Dendritic cell treated with granulocyte-macrophage colony-stimulating factor and Interleukin-4, amounts not matched to agents 40 ng/mL and 50 ng/mL, for 4 days (primary cell): ENCODE data around the gene P3R3URF.

Experiments used
- H3K27ac Mint-ChIP-seq: one replicate; pipeline ENCODE4 v1.8.0; 2022; ENCODE audit warnings: mild to moderate bottlenecking, mixed read lengths
- H3K27me3 Mint-ChIP-seq: one replicate; pipeline ENCODE4 v1.8.0; 2022; ENCODE audit warnings: mild to moderate bottlenecking, mixed read lengths
- H3K36me3 Mint-ChIP-seq: one replicate; pipeline ENCODE4 v1.8.0; 2022; ENCODE audit warnings: low read depth, mixed read lengths
- H3K4me1 Mint-ChIP-seq: one replicate; pipeline ENCODE4 v1.8.0; 2022; ENCODE audit warnings: low read depth, mixed read lengths
- H3K4me3 Mint-ChIP-seq: one replicate; pipeline ENCODE4 v1.8.0; 2022; ENCODE audit warnings: mild to moderate bottlenecking, moderate library complexity, mixed read lengths
- H3K9me3 Mint-ChIP-seq: one replicate; pipeline ENCODE4 v1.8.0; 2022; ENCODE audit warnings: mixed read lengths
- intact Hi-C: fragments of 100-400 bp; cut with micrococcal nuclease; formaldehyde crosslinking; loops from one replicate; pipeline ENCODE4 v1.15.0; 2022

Gene P3R3URF

GRCh38 chr1:46204406-46204742, 28.1 kb upstream of the P3R3URF start:
- H3K9me3 Mint-ChIP-seq = no peaks in the 10 kb centered on the region
- peak overlapping the region; percentile 67 for H3K27ac Mint-ChIP-seq
- H3K4me1 Mint-ChIP-seq = peaks cover 34% of the 10 kb centered on the region
- no peaks in the 10 kb centered on the region for H3K36me3 Mint-ChIP-seq
- peak overlapping the region; percentile 74 for H3K4me3 Mint-ChIP-seq
- peaks cover 21% of the 10 kb centered on the region for H3K27me3 Mint-ChIP-seq
- intact Hi-C loops = no loop called here

- Mint-ChIP-seq H3K4me3 (peak overlapping the region; percentile 74), H3K9me3 (no peaks in the 10 kb centered on the region), H3K4me1 (peaks cover 34% of the 10 kb centered on the region), H3K27ac (peak overlapping the region; percentile 67), H3K27me3 (peaks cover 21% of the 10 kb centered on the region), H3K36me3 (no peaks in the 10 kb centered on the region)
- intact Hi-C loops = no loop called here
Measured at GRCh38 chr1:46203738-46204405, 27.6 kb upstream of the P3R3URF start.

GRCh38 chr1:46199233-46199749, 23.0 kb upstream of the P3R3URF start:
- peak overlapping the region; percentile 82 for H3K4me3 Mint-ChIP-seq
- no peaks in the 10 kb centered on the region for H3K9me3 Mint-ChIP-seq
- no peak overlapping the region for H3K27ac Mint-ChIP-seq
- H3K27me3 Mint-ChIP-seq = peaks cover 18% of the 10 kb centered on the region
- peaks cover 16% of the 10 kb centered on the region for H3K36me3 Mint-ChIP-seq
- H3K4me1 Mint-ChIP-seq = peaks cover 47% of the 10 kb centered on the region
- intact Hi-C loops = no loop called here

GRCh38 chr1:46197964-46198811, 21.9 kb upstream of the P3R3URF start, which contains the start of gene POMGNT1:
POMGNT1 (minus strand) TSS chr1:46198434; CDS start chr1:46197821, 613 bp downstream.
- Mint-ChIP-seq H3K4me3 (peak within 1 kb of the TSS; percentile 82), H3K27me3 (peaks cover 6% of the 10 kb centered on the region), H3K4me1 (peaks cover 36% of the 10 kb centered on the region), H3K9me3 (no peaks in the 10 kb centered on the region), H3K27ac (peak within 1 kb of the TSS; percentile 76), H3K36me3 (peaks cover 27% of the 10 kb centered on the region)
- intact Hi-C loops = no loop called here

GRCh38 chr1:46197560-46197963, 21.3 kb upstream of the P3R3URF start:
- no peaks in the 10 kb centered on the region for H3K9me3 Mint-ChIP-seq
- H3K27ac Mint-ChIP-seq = peak overlapping the region; percentile 76
- peaks cover 34% of the 10 kb centered on the region for H3K36me3 Mint-ChIP-seq
- intact Hi-C loops = no loop called here
- H3K4me3 Mint-ChIP-seq = peak overlapping the region; percentile 82
- H3K27me3 Mint-ChIP-seq = peaks cover under 1% of the 10 kb centered on the region
- peaks cover 30% of the 10 kb centered on the region for H3K4me1 Mint-ChIP-seq

GRCh38 chr1:46196609-46197008, 20.3 kb upstream of the P3R3URF start:
- peaks cover 28% of the 10 kb centered on the region for H3K4me1 Mint-ChIP-seq
- intact Hi-C loops = no loop called here
- H3K36me3 Mint-ChIP-seq = peaks cover 43% of the 10 kb centered on the region
- H3K4me3 Mint-ChIP-seq = no peak overlapping the region
- H3K27me3 Mint-ChIP-seq = no peaks in the 10 kb centered on the region
- H3K9me3 Mint-ChIP-seq = no peaks in the 10 kb centered on the region
- no peak overlapping the region for H3K27ac Mint-ChIP-seq

- Mint-ChIP-seq H3K36me3 (peaks cover 53% of the 10 kb centered on the region), H3K9me3 (no peaks in the 10 kb centered on the region), H3K4me1 (peaks cover 28% of the 10 kb centered on the region), H3K27me3 (no peaks in the 10 kb centered on the region), H3K27ac (no peak overlapping the region), H3K4me3 (no peak overlapping the region)
- intact Hi-C loops = no loop called here
Measured at GRCh38 chr1:46194641-46195193, 18.4 kb upstream of the P3R3URF start.

- Mint-ChIP-seq H3K9me3 (no peaks in the 10 kb centered on the region), H3K27me3 (no peaks in the 10 kb centered on the region), H3K27ac (no peak overlapping the region), H3K4me3 (no peak overlapping the region), H3K4me1 (peaks cover 28% of the 10 kb centered on the region), H3K36me3 (peaks cover 60% of the 10 kb centered on the region)
- intact Hi-C loops = no loop called here
Measured at GRCh38 chr1:46193984-46194570, 17.8 kb upstream of the P3R3URF start.

GRCh38 chr1:46193285-46193684, 17.0 kb upstream of the P3R3URF start:
- Mint-ChIP-seq H3K9me3 (no peaks in the 10 kb centered on the region), H3K4me1 (peaks cover 28% of the 10 kb centered on the region), H3K27ac (no peak overlapping the region), H3K36me3 (peaks cover 63% of the 10 kb centered on the region), H3K27me3 (no peaks in the 10 kb centered on the region), H3K4me3 (no peak overlapping the region)
- intact Hi-C loops = no loop called here

GRCh38 chr1:46192171-46192570, 15.9 kb upstream of the P3R3URF start:
- Mint-ChIP-seq H3K4me1 (peaks cover 23% of the 10 kb centered on the region), H3K36me3 (peaks cover 73% of the 10 kb centered on the region), H3K9me3 (no peaks in the 10 kb centered on the region), H3K4me3 (no peak overlapping the region), H3K27ac (no peak overlapping the region), H3K27me3 (no peaks in the 10 kb centered on the region)
- intact Hi-C loops = no loop called here

- Mint-ChIP-seq H3K27me3 (no peaks in the 10 kb centered on the region), H3K36me3 (peaks cover 71% of the 10 kb centered on the region), H3K9me3 (no peaks in the 10 kb centered on the region), H3K4me1 (peaks cover 14% of the 10 kb centered on the region), H3K4me3 (no peak overlapping the region), H3K27ac (no peak overlapping the region)
- intact Hi-C loops = no loop called here
Measured at GRCh38 chr1:46191033-46191701, 14.9 kb upstream of the P3R3URF start.

- H3K27me3 Mint-ChIP-seq = no peaks in the 10 kb centered on the region
- no peaks in the 10 kb centered on the region for H3K9me3 Mint-ChIP-seq
- peaks cover 68% of the 10 kb centered on the region for H3K36me3 Mint-ChIP-seq
- intact Hi-C loops = no loop called here
- no peak overlapping the region for H3K27ac Mint-ChIP-seq
- no peak overlapping the region for H3K4me3 Mint-ChIP-seq
- peaks cover 8% of the 10 kb centered on the region for H3K4me1 Mint-ChIP-seq
Measured at GRCh38 chr1:46190539-46190938, 14.3 kb upstream of the P3R3URF start.

- Mint-ChIP-seq H3K27ac (no peak overlapping the region), H3K4me3 (no peak overlapping the region), H3K4me1 (peaks cover 10% of the 10 kb centered on the region), H3K27me3 (peaks cover 2% of the 10 kb centered on the region), H3K36me3 (peaks cover 49% of the 10 kb centered on the region), H3K9me3 (no peaks in the 10 kb centered on the region)
- intact Hi-C loops = no loop called here
Measured at GRCh38 chr1:46188295-46189030, 12.2 kb upstream of the P3R3URF start.
